Measurements from ENCODE around the gene IRF9. TPM values are rescaled to one million over a fixed set of nuclear protein-coding genes. Genes with fewer than 3 reads are reported as not detected.

IRF9 gene
- total and polyA plus RNA-seq, 2 of the 13 experiments (the other 11 are each of a cell fraction or from before 2014, with no cell fraction given): 14.9 to 49.7 TPM

DNA sequence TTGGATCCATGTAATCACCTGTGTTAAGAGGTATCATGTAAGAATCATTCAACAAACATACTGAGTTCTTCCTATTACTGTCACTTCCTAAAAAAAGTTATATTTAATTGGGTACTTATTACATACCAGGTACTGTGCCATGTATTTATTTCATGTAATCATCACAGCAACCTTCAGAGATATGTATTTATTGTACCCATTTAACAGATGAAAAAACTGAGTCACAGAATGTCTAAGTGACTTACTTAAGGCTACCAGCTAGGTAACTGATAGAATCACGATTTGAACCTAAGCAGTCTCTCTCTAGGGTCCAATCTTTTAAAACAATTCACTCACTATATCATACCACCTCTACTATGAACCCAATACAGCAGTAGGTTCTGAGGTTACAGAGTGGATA, 16.6 kb upstream of the IRF9 start (continued):
- TF ChIP-seq, protein P1, sequence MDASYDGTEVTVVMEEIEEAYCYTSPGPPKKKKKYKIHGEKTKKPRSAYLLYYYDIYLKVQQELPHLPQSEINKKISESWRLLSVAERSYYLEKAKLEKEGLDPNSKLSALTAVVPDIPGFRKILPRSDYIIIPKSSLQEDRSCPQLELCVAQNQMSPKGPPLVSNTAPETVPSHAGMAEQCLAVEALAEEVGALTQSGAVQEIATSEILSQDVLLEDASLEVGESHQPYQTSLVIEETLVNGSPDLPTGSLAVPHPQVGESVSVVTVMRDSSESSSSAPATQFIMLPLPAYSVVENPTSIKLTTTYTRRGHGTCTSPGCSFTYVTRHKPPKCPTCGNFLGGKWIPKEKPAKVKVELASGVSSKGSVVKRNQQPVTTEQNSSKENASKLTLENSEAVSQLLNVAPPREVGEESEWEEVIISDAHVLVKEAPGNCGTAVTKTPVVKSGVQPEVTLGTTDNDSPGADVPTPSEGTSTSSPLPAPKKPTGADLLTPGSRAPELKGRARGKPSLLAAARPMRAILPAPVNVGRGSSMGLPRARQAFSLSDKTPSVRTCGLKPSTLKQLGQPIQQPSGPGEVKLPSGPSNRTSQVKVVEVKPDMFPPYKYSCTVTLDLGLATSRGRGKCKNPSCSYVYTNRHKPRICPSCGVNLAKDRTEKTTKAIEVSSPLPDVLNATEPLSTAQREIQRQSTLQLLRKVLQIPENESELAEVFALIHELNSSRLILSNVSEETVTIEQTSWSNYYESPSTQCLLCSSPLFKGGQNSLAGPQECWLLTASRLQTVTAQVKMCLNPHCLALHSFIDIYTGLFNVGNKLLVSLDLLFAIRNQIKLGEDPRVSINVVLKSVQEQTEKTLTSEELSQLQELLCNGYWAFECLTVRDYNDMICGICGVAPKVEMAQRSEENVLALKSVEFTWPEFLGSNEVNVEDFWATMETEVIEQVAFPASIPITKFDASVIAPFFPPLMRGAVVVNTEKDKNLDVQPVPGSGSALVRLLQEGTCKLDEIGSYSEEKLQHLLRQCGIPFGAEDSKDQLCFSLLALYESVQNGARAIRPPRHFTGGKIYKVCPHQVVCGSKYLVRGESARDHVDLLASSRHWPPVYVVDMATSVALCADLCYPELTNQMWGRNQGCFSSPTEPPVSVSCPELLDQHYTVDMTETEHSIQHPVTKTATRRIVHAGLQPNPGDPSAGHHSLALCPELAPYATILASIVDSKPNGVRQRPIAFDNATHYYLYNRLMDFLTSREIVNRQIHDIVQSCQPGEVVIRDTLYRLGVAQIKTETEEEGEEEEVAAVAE (CRISPR knock-in tag; IDR thresholded peaks at IDR 0.05; ENCODE audit: borderline replicate concordance): no peak

DNA sequence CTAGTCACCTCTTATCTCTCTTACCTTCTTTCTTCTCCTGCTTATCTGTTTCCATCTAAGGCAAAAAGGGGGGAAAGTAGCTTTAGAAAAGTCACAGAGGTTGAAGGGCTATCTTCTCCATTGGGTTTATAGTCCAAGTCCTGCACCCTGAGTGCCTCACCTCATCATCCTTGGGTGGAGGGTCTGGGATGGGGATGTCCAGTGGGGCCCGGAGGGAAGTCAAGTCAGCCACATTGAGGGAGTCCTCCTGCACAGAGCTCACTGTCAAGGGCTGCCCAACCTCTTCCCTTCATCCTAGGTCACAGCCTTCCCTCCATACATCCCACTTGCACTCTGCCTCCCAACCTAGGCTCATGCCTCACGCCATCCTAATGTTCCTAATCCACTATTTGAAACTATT, 15.8 kb upstream of the IRF9 start:
- 83% methylated on average over 2 of the region's 2 CpGs for WGBS (ENCODE audit: low lambda C conversion rate)
- Histone ChIP-seq H3K4me3 (replicated peaks in 1 of 3; ENCODE audit: insufficient read depth in 1 of 3, low read depth in 2 of 3, low read length in 3 of 3) (peak overlapping the region; percentile 90 to 100 (median 91)), H3K4me1 (ENCODE audit: insufficient read depth, low read length) (peaks cover 63% of the 10 kb centered on the region), H3K4me2 (ENCODE audit: low read depth, low read length) (peak overlapping the region; percentile 98), H3K79me2 (ENCODE audit: insufficient read depth, low read length) (peaks cover 50% of the 10 kb centered on the region), H3K9me3 (ENCODE audit: low read length) (no peaks in the 10 kb centered on the region), H4K20me1 (ENCODE audit: insufficient read depth, low read length) (peaks cover 7% of the 10 kb centered on the region; the same call in 1 of the 2 replicates), H3K27me3 (ENCODE audit: control insufficient read depth in 1 of 2, insufficient read depth in 2 of 2, low read length in 2 of 2) (peaks cover 0 to 3% of the 10 kb centered on the region in 2 experiments; a peak in 1 of 5 replicates), H2AFZ (ENCODE audit: low read length) (no peak overlapping the region), H3K27ac (ENCODE audit: extremely low read length, insufficient read depth, low read length) (no peak overlapping the region), H3K36me3 (replicated peaks in 1 of 2; ENCODE audit: control insufficient read depth in 1 of 2, insufficient read depth in 2 of 2, low read length in 2 of 2) (peaks cover 20 to 35% of the 10 kb centered on the region in 2 experiments), H3K9ac (ENCODE audit: insufficient read depth, low read depth, low read length) (peak overlapping the region; percentile 95; the same call in 1 of the 2 replicates)
- ATAC-seq: no peak
- no peak for FAIRE-seq
- BruUV-seq (replicated peaks): no TSS peak
- ChIA-PET CTCF (ENCODE audit: low intra/inter-chr PET ratio, low total read pairs) (no interaction called here), POLR2A (interaction anchor here (1.8 to 8.5 kb wide), 14 partner anchors 9 to 1050 kb away, joined by 8 to 279 read pairs (median 32); partner anchors contain the start of genes ACIN1, C14orf119, CHMP4A and CIDEB)
- intact Hi-C loops (cut with micrococcal nuclease; ENCODE audit: unreplicated experiment) (no loop called here), in situ Hi-C loops (cut with HindIII; ENCODE audit: extremely low pct_ligation_motif_present, low pct_unique_long_range_greater_than_20kb) (loop anchor here (25.0 kb wide), 1 partner anchor 833 kb away; the partner anchor contains the start of genes BCL2L2, PABPN1 and PPP1R3E)
- no peak for DNase-seq (ENCODE audit: low spot score)
- no peak for TF ChIP-seq NCOA2 (CRISPR knock-in tag; IDR thresholded peaks at IDR 0.05)
- TF ChIP-seq PITX1 (CRISPR knock-in tag; IDR thresholded peaks at IDR 0.05): no peak
- no peak for TF ChIP-seq ZNF136 (CRISPR knock-in tag; IDR thresholded peaks at IDR 0.05; ENCODE audit: low read depth)
- no peak for TF ChIP-seq ZNF10 (CRISPR knock-in tag; IDR thresholded peaks at IDR 0.05; ENCODE audit: borderline replicate concordance, low read depth)
- TF ChIP-seq ZNF644 (CRISPR knock-in tag; IDR thresholded peaks at IDR 0.05; ENCODE audit: low read depth): no peak
- TF ChIP-seq, protein P2, sequence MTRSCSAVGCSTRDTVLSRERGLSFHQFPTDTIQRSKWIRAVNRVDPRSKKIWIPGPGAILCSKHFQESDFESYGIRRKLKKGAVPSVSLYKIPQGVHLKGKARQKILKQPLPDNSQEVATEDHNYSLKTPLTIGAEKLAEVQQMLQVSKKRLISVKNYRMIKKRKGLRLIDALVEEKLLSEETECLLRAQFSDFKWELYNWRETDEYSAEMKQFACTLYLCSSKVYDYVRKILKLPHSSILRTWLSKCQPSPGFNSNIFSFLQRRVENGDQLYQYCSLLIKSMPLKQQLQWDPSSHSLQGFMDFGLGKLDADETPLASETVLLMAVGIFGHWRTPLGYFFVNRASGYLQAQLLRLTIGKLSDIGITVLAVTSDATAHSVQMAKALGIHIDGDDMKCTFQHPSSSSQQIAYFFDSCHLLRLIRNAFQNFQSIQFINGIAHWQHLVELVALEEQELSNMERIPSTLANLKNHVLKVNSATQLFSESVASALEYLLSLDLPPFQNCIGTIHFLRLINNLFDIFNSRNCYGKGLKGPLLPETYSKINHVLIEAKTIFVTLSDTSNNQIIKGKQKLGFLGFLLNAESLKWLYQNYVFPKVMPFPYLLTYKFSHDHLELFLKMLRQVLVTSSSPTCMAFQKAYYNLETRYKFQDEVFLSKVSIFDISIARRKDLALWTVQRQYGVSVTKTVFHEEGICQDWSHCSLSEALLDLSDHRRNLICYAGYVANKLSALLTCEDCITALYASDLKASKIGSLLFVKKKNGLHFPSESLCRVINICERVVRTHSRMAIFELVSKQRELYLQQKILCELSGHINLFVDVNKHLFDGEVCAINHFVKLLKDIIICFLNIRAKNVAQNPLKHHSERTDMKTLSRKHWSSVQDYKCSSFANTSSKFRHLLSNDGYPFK (CRISPR knock-in tag; IDR thresholded peaks at IDR 0.05; ENCODE audit: borderline replicate concordance): 0 out of 2 replicates have a peak, but pooled peaks have one; percentile 41
- no peak for TF ChIP-seq KDM2A (CRISPR knock-in tag; IDR thresholded peaks at IDR 0.05; ENCODE audit: borderline replicate concordance, low read depth)
- TF ChIP-seq, protein P3, sequence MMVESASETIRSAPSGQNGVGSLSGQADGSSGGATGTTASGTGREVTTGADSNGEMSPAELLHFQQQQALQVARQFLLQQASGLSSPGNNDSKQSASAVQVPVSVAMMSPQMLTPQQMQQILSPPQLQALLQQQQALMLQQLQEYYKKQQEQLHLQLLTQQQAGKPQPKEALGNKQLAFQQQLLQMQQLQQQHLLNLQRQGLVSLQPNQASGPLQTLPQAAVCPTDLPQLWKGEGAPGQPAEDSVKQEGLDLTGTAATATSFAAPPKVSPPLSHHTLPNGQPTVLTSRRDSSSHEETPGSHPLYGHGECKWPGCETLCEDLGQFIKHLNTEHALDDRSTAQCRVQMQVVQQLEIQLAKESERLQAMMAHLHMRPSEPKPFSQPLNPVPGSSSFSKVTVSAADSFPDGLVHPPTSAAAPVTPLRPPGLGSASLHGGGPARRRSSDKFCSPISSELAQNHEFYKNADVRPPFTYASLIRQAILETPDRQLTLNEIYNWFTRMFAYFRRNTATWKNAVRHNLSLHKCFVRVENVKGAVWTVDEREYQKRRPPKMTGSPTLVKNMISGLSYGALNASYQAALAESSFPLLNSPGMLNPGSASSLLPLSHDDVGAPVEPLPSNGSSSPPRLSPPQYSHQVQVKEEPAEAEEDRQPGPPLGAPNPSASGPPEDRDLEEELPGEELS (CRISPR knock-in tag; IDR thresholded peaks at IDR 0.05): 0 out of 2 replicates have a peak, but pooled peaks have one; percentile 6
- TF ChIP-seq, protein P4, sequence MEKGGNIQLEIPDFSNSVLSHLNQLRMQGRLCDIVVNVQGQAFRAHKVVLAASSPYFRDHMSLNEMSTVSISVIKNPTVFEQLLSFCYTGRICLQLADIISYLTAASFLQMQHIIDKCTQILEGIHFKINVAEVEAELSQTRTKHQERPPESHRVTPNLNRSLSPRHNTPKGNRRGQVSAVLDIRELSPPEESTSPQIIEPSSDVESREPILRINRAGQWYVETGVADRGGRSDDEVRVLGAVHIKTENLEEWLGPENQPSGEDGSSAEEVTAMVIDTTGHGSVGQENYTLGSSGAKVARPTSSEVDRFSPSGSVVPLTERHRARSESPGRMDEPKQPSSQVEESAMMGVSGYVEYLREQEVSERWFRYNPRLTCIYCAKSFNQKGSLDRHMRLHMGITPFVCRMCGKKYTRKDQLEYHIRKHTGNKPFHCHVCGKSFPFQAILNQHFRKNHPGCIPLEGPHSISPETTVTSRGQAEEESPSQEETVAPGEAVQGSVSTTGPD (CRISPR knock-in tag; IDR thresholded peaks at IDR 0.05): no peak

Data from HepG2 (cell line).